Esophagus mucosa (tissue), 1 donor: ENCODE measurements around the gene KIF16B. TPM values are rescaled to one million over a fixed set of nuclear protein-coding genes. Genes with fewer than 3 reads are reported as not detected.
A peak's percentile ranks its signal among the peaks of the same experiment; 100 is the strongest.
"Not testable (repeated sequence)": the region's sequence is repeated elsewhere in the genome, so short reads cannot be mapped to it uniquely, and the experiment has no call there.

ENCODE experiments used
- ATAC-seq: fragments of 200-7000 bp; cut with Tn5 transposase; one replicate; pipeline ENCODE4 v1.9.1; 2020
- total RNA-seq: library from RNA; stranded (reverse); gene quantifications from one replicate; pipeline ENCODE4 v1.2.4, GENCODE V29; 2023
- donor health status: DM: yes; HTN: yes; CAD: no.

Gene KIF16B
- total RNA-seq, 1 donor from 2014 or later: 12.7 TPM

- ATAC-seq: peak; percentile 74
These were observed 101.0 kb downstream of the KIF16B start for GRCh38 chr20:16472045-16472872.

- no peak for ATAC-seq
These were observed 103.8 kb downstream of the KIF16B start for GRCh38 chr20:16469395-16469905.

GRCh38 chr20:16462711-16463110 lies 110.5 kb downstream of the KIF16B start:
- no peak for ATAC-seq

GRCh38 chr20:16459019-16459700 lies 114.1 kb downstream of the KIF16B start:
- peak; percentile 69 for ATAC-seq

GRCh38 chr20:16457514-16457913 lies 115.7 kb downstream of the KIF16B start:
- ATAC-seq: no peak

- ATAC-seq: no peak
These were observed 117.9 kb downstream of the KIF16B start for GRCh38 chr20:16455324-16455723.

GRCh38 chr20:16451982-16452381 lies 121.3 kb downstream of the KIF16B start:
- ATAC-seq: no peak

- no peak for ATAC-seq
These were observed 122.2 kb downstream of the KIF16B start for GRCh38 chr20:16451001-16451400.

- ATAC-seq: no peak
These were observed 126.3 kb downstream of the KIF16B start for GRCh38 chr20:16446991-16447390.

GRCh38 chr20:16446246-16446645 lies 127.0 kb downstream of the KIF16B start:
- no peak for ATAC-seq

- no peak for ATAC-seq
These were observed 127.8 kb downstream of the KIF16B start for GRCh38 chr20:16445482-16445881.

GRCh38 chr20:16444057-16444777 lies 129.0 kb downstream of the KIF16B start:
- ATAC-seq: no peak

- ATAC-seq: no peak
These were observed 131.6 kb downstream of the KIF16B start for GRCh38 chr20:16441546-16442164.

- ATAC-seq: no peak
These were observed 132.6 kb downstream of the KIF16B start for GRCh38 chr20:16440686-16441085.

GRCh38 chr20:16439540-16439939 lies 133.7 kb downstream of the KIF16B start:
- ATAC-seq: not testable (repeated sequence)

- no peak for ATAC-seq
These were observed 135.1 kb downstream of the KIF16B start for GRCh38 chr20:16438100-16438499.

GRCh38 chr20:16437387-16437996 lies 135.8 kb downstream of the KIF16B start:
- no peak for ATAC-seq

- peak; percentile 55 for ATAC-seq
These were observed 139.1 kb downstream of the KIF16B start for GRCh38 chr20:16434062-16434664.

GRCh38 chr20:16433293-16433580 lies 140.0 kb downstream of the KIF16B start:
- ATAC-seq: no peak

GRCh38 chr20:16432466-16433292 lies 140.6 kb downstream of the KIF16B start:
- no peak for ATAC-seq

- ATAC-seq: no peak
These were observed 145.1 kb downstream of the KIF16B start for GRCh38 chr20:16428112-16428511.
